GM21367 (cell line): ENCODE data around the gene CACNA1I.

Experiments used
- ATAC-seq: cut with Tn5 transposase; IDR thresholded peaks from one replicate; pipeline ENCODE4 v1.9.1; 2021; ENCODE audit not compliant: unreplicated experiment

The CACNA1I gene

GRCh38 chr22:39714321-39714720 lies 143.8 kb downstream of the CACNA1I start:
- ATAC-seq: no peak

- no peak for ATAC-seq
Observed at GRCh38 chr22:39715778-39716495, 145.4 kb downstream of the CACNA1I start.

- no peak for ATAC-seq
Observed at GRCh38 chr22:39716534-39716933, 146.0 kb downstream of the CACNA1I start.

GRCh38 chr22:39717099-39717498 lies 146.5 kb downstream of the CACNA1I start:
- ATAC-seq: no peak

- no peak for ATAC-seq
Observed at GRCh38 chr22:39718206-39718605, 147.7 kb downstream of the CACNA1I start.

GRCh38 chr22:39718921-39719475 lies 148.4 kb downstream of the CACNA1I start:
- no peak for ATAC-seq

GRCh38 chr22:39719559-39720450 lies 149.3 kb downstream of the CACNA1I start:
- no peak for ATAC-seq

- no peak for ATAC-seq
Observed at GRCh38 chr22:39721206-39722031, 150.9 kb downstream of the CACNA1I start.

GRCh38 chr22:39722032-39722325 lies 151.4 kb downstream of the CACNA1I start:
- ATAC-seq: no peak

GRCh38 chr22:39722501-39722900 lies 151.9 kb downstream of the CACNA1I start:
- no peak for ATAC-seq

GRCh38 chr22:39723463-39723862 lies 152.9 kb downstream of the CACNA1I start:
- ATAC-seq: no peak

GRCh38 chr22:39723899-39724351 lies 153.4 kb downstream of the CACNA1I start:
- ATAC-seq: no peak

GRCh38 chr22:39724390-39724789 lies 153.8 kb downstream of the CACNA1I start:
- no peak for ATAC-seq

GRCh38 chr22:39724857-39725256 lies 154.3 kb downstream of the CACNA1I start:
- ATAC-seq: no peak

- ATAC-seq: no peak
Observed at GRCh38 chr22:39725351-39726035, 154.9 kb downstream of the CACNA1I start.

GRCh38 chr22:39727541-39727940 lies 157.0 kb downstream of the CACNA1I start:
- no peak for ATAC-seq

- ATAC-seq: no peak
Observed at GRCh38 chr22:39728236-39728860, 157.8 kb downstream of the CACNA1I start.

GRCh38 chr22:39729141-39729934 lies 158.8 kb downstream of the CACNA1I start:
- no peak for ATAC-seq

- no peak for ATAC-seq
Observed at GRCh38 chr22:39731481-39731880, 160.9 kb downstream of the CACNA1I start.
